HepG2 (cell line): ENCODE data around the gene WDR54. TPM values are rescaled to one million over a fixed set of nuclear protein-coding genes. Genes with fewer than 3 reads are reported as not detected.
A peak's percentile ranks its signal among the peaks of the same experiment; 100 is the strongest.

Source experiments
- ARNT ChIP-seq: fragments of 450-650 bp; IDR thresholded peaks from 2 replicates; pipeline ENCODE4 v1.6.1; 2017
- CHCHD3 ChIP-seq: sonication (generic); formaldehyde crosslinking; IDR thresholded peaks from 2 replicates; pipeline ENCODE4 v1.8.0; 2022; ENCODE audit warnings: mild to moderate bottlenecking, missing genetic modification reagents, moderate library complexity
- EEA1 ChIP-seq: sonication (generic); formaldehyde crosslinking; IDR thresholded peaks from 2 replicates; pipeline ENCODE4 v1.5.1; 2020; ENCODE audit warnings: mild to moderate bottlenecking, missing genetic modification reagents, borderline replicate concordance
- KDM1A ChIP-seq: IDR thresholded peaks from 2 replicates; pipeline ENCODE4 v1.6.1; 2016; ENCODE audit warnings: missing compliant biosample characterization
- KDM4B ChIP-seq: sonication (generic); formaldehyde crosslinking; IDR thresholded peaks from 2 replicates; pipeline ENCODE4 v1.4.0; 2020; ENCODE audit warnings: missing genetic modification reagents
- NCOR1 ChIP-seq: fragments of 200-600 bp; sonication (generic); IDR thresholded peaks from 2 replicates; pipeline ENCODE4 v1.7.0; 2017; ENCODE audit warnings: antibody characterized with exemption, low read length, borderline replicate concordance
- NFKBIZ ChIP-seq: IDR thresholded peaks from 2 replicates; pipeline ENCODE4 v1.6.1; 2018; ENCODE audit warnings: missing genetic modification reagents, missing compliant biosample characterization
- NR2F6 ChIP-seq, 2 experiments: IDR thresholded peaks; 2 replicates each; pipeline ENCODE4 v1.6.1; 2016; ENCODE audit warnings: antibody characterized with exemption in 1 of 2, mild to moderate bottlenecking in 1 of 2
- RXRB ChIP-seq: IDR thresholded peaks from 2 replicates; pipeline ENCODE4 v1.6.1; 2016; ENCODE audit warnings: borderline replicate concordance, missing genetic modification reagents, missing compliant biosample characterization
- SMAD9 ChIP-seq: sonication (generic); formaldehyde crosslinking; IDR thresholded peaks from 2 replicates; pipeline ENCODE4 v1.5.1; 2020; ENCODE audit warnings: mild to moderate bottlenecking, missing genetic modification reagents
- TARDBP ChIP-seq: sonication (generic); formaldehyde crosslinking; IDR thresholded peaks from 2 replicates; pipeline ENCODE4 v1.8.0; 2022; ENCODE audit warnings: mild to moderate bottlenecking, missing genetic modification reagents
- THAP11 ChIP-seq: IDR thresholded peaks from 2 replicates; pipeline ENCODE4 v1.6.1; 2016; ENCODE audit warnings: missing biosample characterization, missing genetic modification reagents
- ZNF251 ChIP-seq: sonication (generic); formaldehyde crosslinking; IDR thresholded peaks from 2 replicates; pipeline ENCODE4 v1.9.0; 2021; ENCODE audit warnings: mild to moderate bottlenecking, missing genetic modification reagents
- ZNF562 ChIP-seq: sonication (generic); formaldehyde crosslinking; IDR thresholded peaks from 2 replicates; pipeline ENCODE4 v1.8.0; 2022; ENCODE audit warnings: missing genetic modification reagents, borderline replicate concordance
- ZNF589 ChIP-seq: sonication (generic); formaldehyde crosslinking; conservative IDR thresholded peaks from 2 replicates; pipeline ENCODE4 v1.8.0; 2022; ENCODE audit warnings: mild to moderate bottlenecking, moderate library complexity, missing genetic modification reagents
- ZNF709 ChIP-seq: sonication (generic); formaldehyde crosslinking; IDR thresholded peaks from 2 replicates; pipeline ENCODE4 v1.5.0; 2020; ENCODE audit warnings: mild to moderate bottlenecking, missing genetic modification reagents
- ZNF713 ChIP-seq: sonication (generic); formaldehyde crosslinking; IDR thresholded peaks from 2 replicates; pipeline ENCODE4 v1.4.0; 2020; ENCODE audit warnings: mild to moderate bottlenecking, missing genetic modification reagents
- ZNF747 ChIP-seq: sonication (generic); formaldehyde crosslinking; IDR thresholded peaks from 2 replicates; pipeline ENCODE4 v1.8.1; 2023; ENCODE audit warnings: missing genetic modification reagents, mild to moderate bottlenecking, borderline replicate concordance
- ZNF781 ChIP-seq: sonication (generic); formaldehyde crosslinking; IDR thresholded peaks from 2 replicates; pipeline ENCODE4 v1.5.1; 2020; ENCODE audit warnings: borderline replicate concordance, mild to moderate bottlenecking, missing genetic modification reagents; ENCODE audit errors: not compliant biosample characterization
- ZNF878 ChIP-seq: sonication (generic); formaldehyde crosslinking; IDR thresholded peaks from 2 replicates; pipeline ENCODE4 v1.8.1; 2023; ENCODE audit warnings: mild to moderate bottlenecking, missing genetic modification reagents, moderate library complexity
- polyA plus RNA-seq, 8 experiments: library from polyadenylated mRNA; depleted of rRNA in 3 of 8; stranded (reverse) in 7 of 8; unstranded in 1 of 8; fragments of >200 nt; fragmentation: Illumina TruSeq in 4 of 8; extraction: Trizol in 4 of 8; gene quantifications; 2 replicates each; pipeline versions ENCODE4 v1.2.1 to v1.2.3, GENCODE V29; 2011 to 2016; ENCODE audit warnings: low read depth in 4 of 8, missing spikeins in 1 of 8, mixed read lengths in 1 of 8; ENCODE audit not compliant: insufficient read depth in 1 of 8
- total RNA-seq, 5 experiments: library from RNA; depleted of rRNA; stranded (reverse); fragments of >200 nt; fragmentation: Illumina TruSeq; extraction: Trizol; gene quantifications; 2 replicates each; pipeline ENCODE4 v1.2.3, GENCODE V29; 2016; ENCODE audit warnings: low read depth in 1 of 5
- TF ChIP-seq, protein P1 (sequence below): sonication (generic); formaldehyde crosslinking; IDR thresholded peaks from 2 replicates; pipeline ENCODE4 v1.4.0; 2020; ENCODE audit warnings: missing genetic modification reagents, mild to moderate bottlenecking, borderline replicate concordance
- TF ChIP-seq, protein P2 (sequence below): IDR thresholded peaks from 2 replicates; pipeline ENCODE4 v1.6.1; 2016; ENCODE audit warnings: mild to moderate bottlenecking, missing biosample characterization, missing genetic modification reagents
- TF ChIP-seq, protein P3 (sequence below): sonication (generic); formaldehyde crosslinking; IDR thresholded peaks from 2 replicates; pipeline ENCODE4 v1.5.0; 2020; ENCODE audit warnings: missing genetic modification reagents
- TF ChIP-seq, protein P4 (sequence below): fragments of 450-650 bp; IDR thresholded peaks from 2 replicates; pipeline ENCODE4 v1.6.1; 2017
- TF ChIP-seq, protein P5 (sequence below): sonication (generic); formaldehyde crosslinking; IDR thresholded peaks from 2 replicates; pipeline ENCODE4 v1.8.0; 2022; ENCODE audit warnings: mild to moderate bottlenecking, missing genetic modification reagents

Gene WDR54
- total and polyA plus RNA-seq, 2 of the 13 experiments (the other 11 are each of a cell fraction or from before 2014, with no cell fraction given), result 2.0 to 17.3 TPM

DNA sequence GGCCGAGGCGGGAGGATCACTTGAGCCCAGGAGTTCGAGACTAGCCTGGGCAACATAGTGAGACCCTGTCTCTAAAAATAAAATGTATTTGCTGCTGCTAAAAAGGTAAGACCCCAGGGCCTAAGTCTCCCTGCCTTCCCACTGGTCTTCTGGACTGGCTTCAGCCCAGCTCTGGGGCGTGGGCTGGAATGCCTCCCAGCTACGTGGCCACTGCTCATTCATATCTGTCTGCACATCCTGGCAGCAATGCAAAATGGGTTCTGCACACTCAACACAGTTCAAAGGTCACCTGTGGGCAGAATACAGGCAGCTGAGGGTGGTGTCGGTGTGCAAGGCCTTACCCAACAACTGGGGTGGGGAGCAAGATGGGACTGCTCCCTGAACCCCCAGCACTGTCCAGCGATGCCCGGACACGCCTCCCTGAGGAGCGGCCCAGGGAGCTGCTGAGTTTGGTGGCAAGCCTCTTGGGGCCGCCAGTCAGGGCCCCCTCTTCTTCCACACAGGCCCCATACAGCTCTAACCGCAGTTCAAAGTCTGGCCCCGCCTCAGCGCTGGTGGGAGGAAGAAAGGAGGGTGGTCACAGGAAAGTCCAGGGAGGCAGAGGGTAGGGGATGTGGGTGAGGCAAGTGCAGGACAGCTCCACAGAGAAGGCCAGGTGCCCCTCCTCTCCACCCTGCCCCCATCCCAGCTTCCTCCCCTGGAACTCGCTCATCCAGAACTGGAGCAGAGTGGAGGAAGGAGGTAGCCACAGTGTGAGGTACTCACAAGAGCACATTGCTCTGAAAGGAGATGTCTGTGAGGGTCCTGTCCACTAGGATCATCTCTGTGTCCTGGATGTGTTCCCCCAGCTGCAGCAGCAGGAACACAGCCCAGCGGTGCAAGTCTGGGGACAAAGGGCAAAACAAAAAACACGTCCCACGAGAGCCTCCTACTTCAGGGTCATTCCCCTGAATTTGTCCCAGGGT lies 8.2 kb downstream of the WDR54 start (continued):
- TF ChIP-seq, protein P1, sequence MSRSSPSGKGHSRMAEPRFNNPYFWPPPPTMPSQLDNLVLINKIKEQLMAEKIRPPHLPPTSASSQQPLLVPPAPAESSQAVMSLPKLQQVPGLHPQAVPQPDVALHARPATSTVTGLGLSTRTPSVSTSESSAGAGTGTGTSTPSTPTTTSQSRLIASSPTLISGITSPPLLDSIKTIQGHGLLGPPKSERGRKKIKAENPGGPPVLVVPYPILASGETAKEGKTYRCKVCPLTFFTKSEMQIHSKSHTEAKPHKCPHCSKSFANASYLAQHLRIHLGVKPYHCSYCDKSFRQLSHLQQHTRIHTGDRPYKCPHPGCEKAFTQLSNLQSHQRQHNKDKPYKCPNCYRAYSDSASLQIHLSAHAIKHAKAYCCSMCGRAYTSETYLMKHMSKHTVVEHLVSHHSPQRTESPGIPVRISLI (CRISPR knock-in tag), result no peak
- TF ChIP-seq RXRB, result no peak; the same call in 1 of the 2 replicates
- TF ChIP-seq ARNT, result no peak
- TF ChIP-seq, protein P2, sequence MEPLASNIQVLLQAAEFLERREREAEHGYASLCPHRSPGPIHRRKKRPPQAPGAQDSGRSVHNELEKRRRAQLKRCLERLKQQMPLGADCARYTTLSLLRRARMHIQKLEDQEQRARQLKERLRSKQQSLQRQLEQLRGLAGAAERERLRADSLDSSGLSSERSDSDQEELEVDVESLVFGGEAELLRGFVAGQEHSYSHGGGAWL (CRISPR knock-in tag), result peak; percentile 33
- peak; percentile 89; the same call in 1 of the 2 replicates for TF ChIP-seq ZNF709 (CRISPR knock-in tag)
- TF ChIP-seq THAP11, result peak; percentile 38
- peak; percentile 85 for TF ChIP-seq NR2F6 (IDR thresholded peaks at IDR 0.05)
- peak; percentile 86 for TF ChIP-seq NR2F6 (CRISPR knock-in tag; IDR thresholded peaks at IDR 0.05)
- no peak for TF ChIP-seq ZNF562 (CRISPR knock-in tag)
- TF ChIP-seq, protein P3, sequence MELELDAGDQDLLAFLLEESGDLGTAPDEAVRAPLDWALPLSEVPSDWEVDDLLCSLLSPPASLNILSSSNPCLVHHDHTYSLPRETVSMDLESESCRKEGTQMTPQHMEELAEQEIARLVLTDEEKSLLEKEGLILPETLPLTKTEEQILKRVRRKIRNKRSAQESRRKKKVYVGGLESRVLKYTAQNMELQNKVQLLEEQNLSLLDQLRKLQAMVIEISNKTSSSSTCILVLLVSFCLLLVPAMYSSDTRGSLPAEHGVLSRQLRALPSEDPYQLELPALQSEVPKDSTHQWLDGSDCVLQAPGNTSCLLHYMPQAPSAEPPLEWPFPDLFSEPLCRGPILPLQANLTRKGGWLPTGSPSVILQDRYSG (CRISPR knock-in tag), result no peak
- TF ChIP-seq NFKBIZ (CRISPR knock-in tag), result 0 out of 2 replicates have a peak, but pooled peaks have one; percentile 41
- TF ChIP-seq ZNF589 (CRISPR knock-in tag), result peak; percentile 76
- peak; percentile 71; the same call in 1 of the 2 replicates for TF ChIP-seq CHCHD3 (CRISPR knock-in tag)
- TF ChIP-seq, protein P4, sequence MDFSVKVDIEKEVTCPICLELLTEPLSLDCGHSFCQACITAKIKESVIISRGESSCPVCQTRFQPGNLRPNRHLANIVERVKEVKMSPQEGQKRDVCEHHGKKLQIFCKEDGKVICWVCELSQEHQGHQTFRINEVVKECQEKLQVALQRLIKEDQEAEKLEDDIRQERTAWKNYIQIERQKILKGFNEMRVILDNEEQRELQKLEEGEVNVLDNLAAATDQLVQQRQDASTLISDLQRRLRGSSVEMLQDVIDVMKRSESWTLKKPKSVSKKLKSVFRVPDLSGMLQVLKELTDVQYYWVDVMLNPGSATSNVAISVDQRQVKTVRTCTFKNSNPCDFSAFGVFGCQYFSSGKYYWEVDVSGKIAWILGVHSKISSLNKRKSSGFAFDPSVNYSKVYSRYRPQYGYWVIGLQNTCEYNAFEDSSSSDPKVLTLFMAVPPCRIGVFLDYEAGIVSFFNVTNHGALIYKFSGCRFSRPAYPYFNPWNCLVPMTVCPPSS, result no peak
- 0 out of 2 replicates have a peak, but pooled peaks have one; percentile 31 for TF ChIP-seq KDM1A (CRISPR knock-in tag)
- TF ChIP-seq ZNF781 (CRISPR knock-in tag), result no peak
- TF ChIP-seq ZNF713, result 0 out of 2 replicates have a peak, but pooled peaks have one; percentile 26
- TF ChIP-seq NCOR1, result peak; percentile 98
- TF ChIP-seq, protein P5, sequence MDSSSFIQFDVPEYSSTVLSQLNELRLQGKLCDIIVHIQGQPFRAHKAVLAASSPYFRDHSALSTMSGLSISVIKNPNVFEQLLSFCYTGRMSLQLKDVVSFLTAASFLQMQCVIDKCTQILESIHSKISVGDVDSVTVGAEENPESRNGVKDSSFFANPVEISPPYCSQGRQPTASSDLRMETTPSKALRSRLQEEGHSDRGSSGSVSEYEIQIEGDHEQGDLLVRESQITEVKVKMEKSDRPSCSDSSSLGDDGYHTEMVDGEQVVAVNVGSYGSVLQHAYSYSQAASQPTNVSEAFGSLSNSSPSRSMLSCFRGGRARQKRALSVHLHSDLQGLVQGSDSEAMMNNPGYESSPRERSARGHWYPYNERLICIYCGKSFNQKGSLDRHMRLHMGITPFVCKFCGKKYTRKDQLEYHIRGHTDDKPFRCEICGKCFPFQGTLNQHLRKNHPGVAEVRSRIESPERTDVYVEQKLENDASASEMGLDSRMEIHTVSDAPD (CRISPR knock-in tag), result peak; percentile 94
- no peak for TF ChIP-seq ZNF747 (CRISPR knock-in tag)
- peak; percentile 84 for TF ChIP-seq TARDBP (CRISPR knock-in tag)
- TF ChIP-seq ZNF878 (CRISPR knock-in tag), result peak; percentile 71; the same call in 1 of the 2 replicates
- TF ChIP-seq EEA1 (CRISPR knock-in tag), result 0 out of 2 replicates have a peak, but pooled peaks have one; percentile 78
- no peak; the same call in 1 of the 2 replicates for TF ChIP-seq SMAD9 (CRISPR knock-in tag)
- no peak for TF ChIP-seq ZNF251 (CRISPR knock-in tag)
- no peak; the same call in 1 of the 2 replicates for TF ChIP-seq KDM4B
